ENCODE data around the gene SGCD.

- TF ChIP-seq POLR2AphosphoS5 (IDR thresholded peaks at IDR 0.05; ENCODE audit: borderline replicate concordance, low read depth, low read length) (no peak), EZH2 (IDR thresholded peaks at IDR 0.05) (no peak)
Measured at GRCh38 chr5:156366521-156366920, 39.6 kb downstream of the SGCD start.
